HepG2 (cell line): ENCODE measurements around the gene ATP10A.

Source experiments
- HIVEP1 ChIP-seq: sonication (generic); formaldehyde crosslinking; IDR thresholded peaks from 2 replicates; pipeline ENCODE4 v1.4.0; 2020; ENCODE audit warnings: mild to moderate bottlenecking, missing genetic modification reagents
- TAF1 ChIP-seq: sonication (generic); formaldehyde crosslinking; IDR thresholded peaks from 2 replicates; pipeline ENCODE4 v1.4.0; 2020; ENCODE audit warnings: missing genetic modification reagents
- TOE1 ChIP-seq: sonication (generic); formaldehyde crosslinking; IDR thresholded peaks from 2 replicates; pipeline ENCODE4 v1.4.0; 2020; ENCODE audit warnings: mild to moderate bottlenecking, missing genetic modification reagents

DNA sequence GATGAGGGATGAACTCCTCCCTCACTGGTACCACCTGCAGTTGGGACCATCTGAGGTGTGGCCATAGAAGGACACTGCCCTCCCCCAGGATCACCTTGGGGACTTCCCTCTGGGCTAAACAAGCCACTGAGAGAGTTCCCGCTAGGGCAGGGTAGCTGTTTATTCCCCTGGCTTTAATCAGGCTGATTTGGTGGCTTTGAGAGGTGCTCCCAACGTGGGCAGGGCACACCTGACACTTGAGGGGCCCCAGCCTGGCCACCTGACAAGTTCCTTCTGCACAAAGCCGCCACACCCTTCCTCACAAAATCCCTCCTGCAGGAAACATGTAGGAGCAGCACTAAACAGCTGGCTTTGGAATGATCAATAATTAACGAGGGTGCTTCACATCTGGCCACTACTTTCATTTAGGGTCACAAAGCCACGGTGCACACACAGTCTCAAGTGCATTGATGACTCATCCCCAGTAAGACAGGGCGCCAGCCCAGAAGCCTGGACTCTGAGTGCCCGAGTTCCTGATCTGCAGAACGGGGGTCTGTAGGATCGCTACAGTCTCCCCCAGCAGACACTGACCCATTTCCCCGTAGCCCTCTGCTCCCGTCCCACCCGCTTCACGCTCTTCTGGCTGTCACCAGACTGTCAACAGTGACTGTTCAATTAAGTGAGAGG is 75.1 kb downstream of the ATP10A start:
- TF ChIP-seq HIVEP1: no peak
- no peak for TF ChIP-seq TOE1 (CRISPR knock-in tag)
- no peak for TF ChIP-seq TAF1
